GM13977 (cell line): ENCODE data around the gene FUOM.

Source experiments
- DNase-seq: peaks from one replicate; pipeline ENCODE4 v3.0.0; 2012; ENCODE audit warnings: low spot score
- in situ Hi-C: fragments of 300-500 bp; cut with MboI; formaldehyde crosslinking; loops from one replicate; pipeline ENCODE4 v1.12.0; 2022; ENCODE audit warnings: low sequenced_read_pairs, low pct_unique_long_range_greater_than_20kb, mixed read lengths, inconsistent platforms; ENCODE audit not compliant: unreplicated experiment
- TF ChIP-seq, protein P1 (sequence below): IDR thresholded peaks from 2 replicates; pipeline ENCODE4 v1.5.1; 2012; ENCODE audit warnings: mild to moderate bottlenecking, control low read depth; ENCODE audit not compliant: insufficient read depth; ENCODE audit errors: extremely low read depth, missing control alignments

FUOM gene

DNA sequence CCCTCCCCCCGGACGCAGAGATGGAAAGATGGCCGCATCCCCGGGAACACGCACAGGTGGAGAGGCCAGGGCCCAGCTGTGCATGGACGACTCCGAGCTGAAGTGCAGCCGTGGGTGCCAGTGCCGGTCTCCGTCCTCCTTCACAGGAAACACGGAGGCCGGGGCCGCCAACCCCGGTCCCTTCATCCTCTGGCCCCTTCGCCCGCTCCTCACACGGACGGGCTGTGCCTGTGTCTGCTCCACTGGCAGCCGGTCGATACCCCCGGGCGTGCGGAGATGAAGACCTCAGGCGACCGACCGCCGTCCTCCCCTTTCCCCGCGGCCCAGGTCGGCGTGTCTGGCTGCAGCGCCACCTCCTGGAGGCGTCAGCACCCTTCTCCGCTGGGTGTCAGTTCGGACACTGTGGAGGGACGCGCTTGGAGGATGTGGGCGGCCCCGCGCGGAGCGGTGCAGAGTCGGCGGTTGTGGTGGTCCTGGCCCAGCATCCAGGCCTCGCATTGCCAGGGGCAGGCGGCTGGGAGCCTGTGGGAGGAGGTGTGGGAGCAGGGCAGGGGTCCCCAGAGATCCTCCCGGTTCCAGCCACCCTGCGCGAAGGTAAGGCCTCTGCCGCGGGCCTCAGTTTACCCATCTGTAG is 39.2 kb downstream of the FUOM start:
- in situ Hi-C loops, result no loop called here

DNA sequence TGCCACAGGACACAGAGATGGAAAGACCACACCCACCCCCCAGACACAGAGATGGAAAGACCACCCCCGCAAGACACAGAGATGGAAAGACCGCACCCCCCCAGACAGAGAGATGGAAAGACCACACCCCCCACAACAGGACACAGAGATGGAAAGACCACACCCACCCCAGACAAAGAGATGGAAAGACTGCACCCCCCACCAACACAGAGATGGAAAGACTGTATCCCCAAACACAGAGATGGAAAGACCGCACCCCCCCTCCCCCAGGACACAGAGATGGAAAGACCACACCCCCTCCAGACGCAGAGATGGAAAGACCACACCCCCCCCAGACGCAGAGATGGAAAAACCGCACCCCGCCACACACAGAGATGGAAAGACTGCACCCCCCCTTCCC is 41.1 kb downstream of the FUOM start:
- DNase-seq, result no peak
- TF ChIP-seq, protein P1, sequence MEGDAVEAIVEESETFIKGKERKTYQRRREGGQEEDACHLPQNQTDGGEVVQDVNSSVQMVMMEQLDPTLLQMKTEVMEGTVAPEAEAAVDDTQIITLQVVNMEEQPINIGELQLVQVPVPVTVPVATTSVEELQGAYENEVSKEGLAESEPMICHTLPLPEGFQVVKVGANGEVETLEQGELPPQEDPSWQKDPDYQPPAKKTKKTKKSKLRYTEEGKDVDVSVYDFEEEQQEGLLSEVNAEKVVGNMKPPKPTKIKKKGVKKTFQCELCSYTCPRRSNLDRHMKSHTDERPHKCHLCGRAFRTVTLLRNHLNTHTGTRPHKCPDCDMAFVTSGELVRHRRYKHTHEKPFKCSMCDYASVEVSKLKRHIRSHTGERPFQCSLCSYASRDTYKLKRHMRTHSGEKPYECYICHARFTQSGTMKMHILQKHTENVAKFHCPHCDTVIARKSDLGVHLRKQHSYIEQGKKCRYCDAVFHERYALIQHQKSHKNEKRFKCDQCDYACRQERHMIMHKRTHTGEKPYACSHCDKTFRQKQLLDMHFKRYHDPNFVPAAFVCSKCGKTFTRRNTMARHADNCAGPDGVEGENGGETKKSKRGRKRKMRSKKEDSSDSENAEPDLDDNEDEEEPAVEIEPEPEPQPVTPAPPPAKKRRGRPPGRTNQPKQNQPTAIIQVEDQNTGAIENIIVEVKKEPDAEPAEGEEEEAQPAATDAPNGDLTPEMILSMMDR, result no peak
- in situ Hi-C loops, result no loop called here

More for the DNA sequence above, 39.2 kb downstream of the FUOM start:
- TF ChIP-seq, protein P1, result peak; percentile 87
- peak; percentile 72 for DNase-seq

DNA sequence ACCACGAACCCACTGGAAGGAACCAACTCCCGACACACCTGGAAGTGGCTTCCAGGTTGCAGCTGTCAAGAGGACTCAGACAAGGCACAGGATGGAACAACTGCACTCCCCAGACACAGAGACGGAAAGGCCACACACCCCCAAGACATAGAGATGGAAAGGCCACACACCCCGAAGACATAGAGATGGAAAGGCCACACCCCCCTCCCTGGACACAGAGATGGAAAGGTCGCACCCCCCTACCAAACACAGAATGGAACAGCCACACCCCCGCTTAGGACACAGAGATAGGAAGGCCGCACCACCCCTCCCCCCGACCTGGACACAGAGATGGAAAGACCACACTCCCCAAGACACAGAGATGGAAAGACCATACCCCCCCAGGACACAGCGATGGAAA is 41.6 kb downstream of the FUOM start:
- no peak for DNase-seq
- in situ Hi-C loops, result no loop called here
- TF ChIP-seq, protein P1, result no peak

DNA sequence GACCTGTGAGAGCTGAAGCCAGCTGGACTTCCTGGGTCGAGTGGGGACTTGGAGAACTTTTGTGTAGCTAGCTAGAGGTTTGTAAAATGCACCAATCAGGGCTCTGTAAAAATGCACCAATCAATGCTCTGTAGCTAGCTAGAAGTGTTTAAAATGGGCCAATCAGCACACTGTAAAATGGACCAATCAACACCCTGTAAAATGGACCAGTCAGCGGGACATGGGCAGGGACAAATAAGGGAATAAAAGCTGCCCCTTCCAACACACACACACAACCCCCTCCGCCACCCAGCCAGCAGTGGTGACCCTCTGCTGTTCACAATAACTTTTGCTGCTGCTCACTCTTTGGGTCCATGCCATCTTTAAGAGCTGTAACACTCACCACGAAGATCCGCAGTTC is 42.0 kb downstream of the FUOM start:
- in situ Hi-C loops, result no loop called here
- DNase-seq, result no peak
- TF ChIP-seq, protein P1, result no peak

DNA sequence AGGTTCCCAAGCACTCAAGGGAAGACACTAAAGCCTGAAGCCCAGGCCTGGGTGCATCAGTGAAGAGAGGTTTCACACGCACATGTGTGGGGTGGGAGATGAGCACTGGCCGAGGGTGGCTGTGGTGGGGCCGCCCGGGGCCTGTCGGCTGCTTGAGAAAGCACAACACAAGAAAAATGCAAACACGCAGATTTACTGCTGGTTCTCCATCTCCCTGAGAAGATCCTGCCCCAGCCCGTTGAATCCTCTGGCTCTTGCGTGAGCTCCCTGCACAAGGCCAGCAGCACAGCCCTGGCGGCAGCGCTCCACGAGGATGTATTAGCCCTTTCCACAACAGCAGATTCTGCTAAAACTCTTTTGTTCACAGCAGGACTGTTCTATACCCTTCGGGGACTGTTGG is 42.9 kb downstream of the FUOM start:
- in situ Hi-C loops, result no loop called here
- DNase-seq, result no peak
- TF ChIP-seq, protein P1, result no peak

DNA sequence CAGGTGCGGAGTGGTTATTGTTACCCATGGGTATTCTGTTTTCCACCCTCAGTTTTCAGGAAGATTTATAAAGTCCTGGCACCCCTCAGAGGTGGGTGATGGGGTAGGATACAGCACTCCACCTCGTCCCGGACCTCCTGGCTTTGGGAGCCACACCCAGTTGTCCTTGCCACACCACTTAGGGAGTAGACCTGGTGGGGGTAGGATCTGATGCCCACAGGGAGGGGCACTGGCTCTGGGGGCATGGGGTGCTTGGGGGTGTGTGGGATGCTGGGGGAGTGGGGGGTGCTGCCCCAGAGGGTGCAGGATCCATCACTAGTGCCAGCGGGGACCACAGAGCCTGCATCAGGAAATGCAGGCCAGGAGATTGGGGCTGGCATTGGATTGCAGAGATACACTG is 44.6 kb downstream of the FUOM start:
- no peak for DNase-seq
- in situ Hi-C loops, result no loop called here
- TF ChIP-seq, protein P1, result no peak
